K562 (cell line): ENCODE results near the gene IGSF3.
"Not testable (repeated sequence)": the region's sequence is repeated elsewhere in the genome, so short reads cannot be mapped to it uniquely, and the experiment has no call there.

Experiments used
- HDAC6 ChIP-seq: IDR thresholded peaks from 2 replicates; pipeline ENCODE4 v1.6.1; 2012; ENCODE audit warnings: low read depth, mild to moderate bottlenecking, control low read depth, inconsistent platforms, low read length, moderate library complexity
- MBD2 ChIP-seq: sonication (generic); IDR thresholded peaks from 2 replicates; pipeline ENCODE4 v1.6.1; 2016; ENCODE audit warnings: low read depth, borderline replicate concordance
- SMARCA5 ChIP-seq: fragments of 450-650 bp; IDR thresholded peaks from 2 replicates; pipeline ENCODE4 v1.6.1; 2016
- ZNF311 ChIP-seq: fragments of 250-450 bp; sonication (Bioruptor Pico); IDR thresholded peaks from 2 replicates; pipeline ENCODE4 v1.4.0; 2020; ENCODE audit warnings: mild to moderate bottlenecking, moderate library complexity
- ZNF76 ChIP-seq: fragments of 250-450 bp; sonication (Bioruptor Pico); IDR thresholded peaks from 2 replicates; pipeline ENCODE4 v1.4.0; 2020; ENCODE audit warnings: mild to moderate bottlenecking, moderate library complexity, borderline replicate concordance
- TF ChIP-seq, protein P1 (sequence below): sonication (generic); formaldehyde crosslinking; IDR thresholded peaks from 2 replicates; pipeline ENCODE4 v1.8.1; 2023; ENCODE audit warnings: mild to moderate bottlenecking, missing genetic modification reagents
- TF ChIP-seq, protein P2 (sequence below): fragments of 250-450 bp; sonication (Bioruptor Pico); IDR thresholded peaks from 2 replicates; pipeline ENCODE4 v1.8.0; 2022; ENCODE audit warnings: moderate library complexity, mild to moderate bottlenecking, inconsistent platforms

DNA sequence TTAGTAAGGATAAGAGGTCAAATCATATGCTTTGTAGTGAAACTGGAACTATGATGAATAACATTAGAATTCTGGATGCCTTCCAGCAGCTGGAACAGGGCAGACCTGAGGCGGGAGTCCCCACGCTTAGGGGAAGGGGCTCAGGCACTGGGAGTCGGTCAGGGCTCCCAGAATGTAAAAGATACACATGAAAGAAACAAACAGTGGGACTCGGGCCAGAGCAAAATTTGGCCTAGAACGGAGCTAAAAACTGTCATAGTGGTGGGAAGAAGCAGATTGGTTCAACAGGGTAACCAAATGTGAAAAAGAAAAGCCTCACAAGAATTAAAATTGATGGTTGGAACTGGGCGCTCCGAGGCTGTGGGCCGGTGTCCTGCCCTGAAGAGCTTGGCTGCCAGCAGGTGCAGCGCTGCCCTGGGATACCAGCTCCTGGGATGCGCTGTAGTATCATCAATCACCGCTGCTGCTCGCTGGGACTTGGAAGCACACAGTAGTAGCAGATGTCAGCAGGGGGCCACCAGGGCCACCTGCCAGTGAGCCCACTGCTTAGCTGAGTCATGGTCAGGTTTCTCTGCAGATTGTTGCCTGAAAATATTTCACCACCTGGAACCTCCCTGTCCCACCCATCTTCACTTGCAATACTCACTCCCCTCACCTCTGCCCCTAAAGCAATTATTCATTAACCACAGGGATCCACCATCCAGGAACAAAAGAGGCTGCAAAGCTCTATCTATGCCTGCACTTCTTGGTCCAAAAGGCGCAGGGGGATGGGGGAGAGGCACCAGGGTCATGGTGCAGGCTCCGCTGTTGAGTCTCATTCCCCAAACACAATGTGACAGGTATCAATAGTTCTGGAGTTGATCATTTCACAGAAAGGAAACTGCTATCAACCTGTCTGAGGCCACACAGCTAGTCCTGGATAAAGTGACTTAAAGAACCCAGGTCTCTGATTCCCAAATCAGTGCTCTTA, 24.9 kb downstream of the IGSF3 start:
- TF ChIP-seq HDAC6; ZNF76 (CRISPR knock-in tag); ZNF311 (CRISPR knock-in tag); SMARCA5; MBD2: not testable (repeated sequence)
- TF ChIP-seq, protein P1, sequence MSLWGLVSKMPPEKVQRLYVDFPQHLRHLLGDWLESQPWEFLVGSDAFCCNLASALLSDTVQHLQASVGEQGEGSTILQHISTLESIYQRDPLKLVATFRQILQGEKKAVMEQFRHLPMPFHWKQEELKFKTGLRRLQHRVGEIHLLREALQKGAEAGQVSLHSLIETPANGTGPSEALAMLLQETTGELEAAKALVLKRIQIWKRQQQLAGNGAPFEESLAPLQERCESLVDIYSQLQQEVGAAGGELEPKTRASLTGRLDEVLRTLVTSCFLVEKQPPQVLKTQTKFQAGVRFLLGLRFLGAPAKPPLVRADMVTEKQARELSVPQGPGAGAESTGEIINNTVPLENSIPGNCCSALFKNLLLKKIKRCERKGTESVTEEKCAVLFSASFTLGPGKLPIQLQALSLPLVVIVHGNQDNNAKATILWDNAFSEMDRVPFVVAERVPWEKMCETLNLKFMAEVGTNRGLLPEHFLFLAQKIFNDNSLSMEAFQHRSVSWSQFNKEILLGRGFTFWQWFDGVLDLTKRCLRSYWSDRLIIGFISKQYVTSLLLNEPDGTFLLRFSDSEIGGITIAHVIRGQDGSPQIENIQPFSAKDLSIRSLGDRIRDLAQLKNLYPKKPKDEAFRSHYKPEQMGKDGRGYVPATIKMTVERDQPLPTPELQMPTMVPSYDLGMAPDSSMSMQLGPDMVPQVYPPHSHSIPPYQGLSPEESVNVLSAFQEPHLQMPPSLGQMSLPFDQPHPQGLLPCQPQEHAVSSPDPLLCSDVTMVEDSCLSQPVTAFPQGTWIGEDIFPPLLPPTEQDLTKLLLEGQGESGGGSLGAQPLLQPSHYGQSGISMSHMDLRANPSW (CRISPR knock-in tag), result not testable (repeated sequence)
- TF ChIP-seq, protein P2, sequence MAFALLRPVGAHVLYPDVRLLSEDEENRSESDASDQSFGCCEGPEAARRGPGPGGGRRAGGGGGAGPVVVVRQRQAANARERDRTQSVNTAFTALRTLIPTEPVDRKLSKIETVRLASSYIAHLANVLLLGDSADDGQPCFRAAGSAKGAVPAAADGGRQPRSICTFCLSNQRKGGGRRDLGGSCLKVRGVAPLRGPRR (CRISPR knock-in tag), result not testable (repeated sequence)
